GM19043 (cell line): ENCODE measurements around the gene PRKCB.
"Not testable (repeated sequence)": the region's sequence is repeated elsewhere in the genome, so short reads cannot be mapped to it uniquely, and the experiment has no call there.

Experiments
- ATAC-seq: cut with Tn5 transposase; IDR thresholded peaks from one replicate; pipeline ENCODE4 v1.9.1; 2021; ENCODE audit warnings: low read depth; ENCODE audit not compliant: unreplicated experiment

PRKCB gene

DNA sequence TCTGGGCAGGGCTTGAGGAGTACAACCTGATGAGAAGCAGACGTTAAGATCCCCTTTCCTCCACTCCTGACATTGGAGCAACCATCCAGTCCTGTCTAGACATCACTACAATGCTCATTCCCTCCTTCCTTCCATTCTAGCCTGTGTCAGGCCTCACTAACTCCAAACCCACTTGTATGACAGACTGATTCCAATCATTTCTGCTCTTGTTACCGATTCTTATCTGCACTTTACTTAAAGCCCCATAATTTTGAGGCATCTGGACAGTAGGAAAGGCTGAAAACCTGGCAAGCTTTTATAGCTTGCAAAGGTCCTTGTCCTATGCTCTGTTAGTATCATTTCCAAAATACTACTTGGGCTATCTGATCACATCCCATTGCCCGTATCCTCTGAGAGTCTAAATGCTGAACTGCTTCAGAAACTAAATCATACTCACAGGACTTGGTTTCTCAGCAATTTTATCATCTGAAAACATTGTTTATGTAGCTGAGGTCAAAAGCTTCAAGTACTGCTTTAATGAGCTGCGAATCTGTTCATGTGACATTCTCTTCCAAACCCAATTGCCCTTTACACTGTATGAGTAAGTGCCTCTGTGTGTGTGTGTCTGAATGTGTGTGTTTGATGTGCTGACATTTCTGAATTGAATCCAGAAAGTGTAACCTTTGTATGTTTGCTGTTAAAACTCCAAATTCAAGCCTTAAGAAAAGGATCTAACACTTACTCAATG is 363.2 kb downstream of the PRKCB start:
- no peak for ATAC-seq

DNA sequence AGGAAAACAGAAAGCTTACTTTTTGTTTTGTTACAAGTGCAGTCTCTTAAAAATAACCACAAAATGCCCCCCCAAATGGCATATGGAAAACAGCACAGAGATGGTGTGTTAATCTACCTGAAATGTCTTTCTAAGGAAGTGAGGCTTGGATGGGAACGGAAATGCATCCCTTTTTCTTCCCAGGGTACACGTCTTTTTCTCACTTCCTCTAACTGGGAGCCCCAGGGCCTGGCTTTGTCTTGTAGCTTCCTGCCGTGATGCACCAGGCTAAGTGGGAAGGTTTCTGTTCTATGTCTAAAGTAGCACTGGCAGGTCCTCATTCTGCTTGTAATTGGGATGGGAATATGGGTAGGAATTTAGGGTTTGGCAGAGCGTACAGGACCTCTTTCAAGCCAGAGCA is 367.9 kb downstream of the PRKCB start:
- no peak for ATAC-seq

DNA sequence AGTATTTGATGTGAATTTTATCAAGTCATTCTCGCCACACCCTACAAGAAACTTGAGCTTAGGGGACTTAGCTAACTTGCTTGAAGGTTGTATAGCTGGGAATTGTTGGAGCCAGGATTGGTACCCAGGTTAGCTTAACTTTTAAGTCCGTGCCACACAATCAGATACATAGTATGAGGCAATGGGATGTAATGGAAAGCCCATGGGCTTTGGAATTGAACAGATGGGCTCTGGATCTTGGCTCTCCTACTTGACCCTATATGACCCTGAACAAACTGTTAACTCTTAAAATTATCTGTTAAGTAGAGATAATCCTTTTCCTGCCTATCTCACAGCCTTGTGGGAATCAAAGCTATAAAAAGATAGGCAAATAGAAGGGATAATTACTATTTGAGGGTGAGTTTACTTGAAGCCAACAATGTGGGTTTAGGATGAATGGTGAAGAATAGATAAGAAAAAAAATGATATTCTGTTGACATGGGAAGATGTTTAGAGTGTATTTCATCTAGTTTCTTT is 368.4 kb downstream of the PRKCB start:
- ATAC-seq: no peak

DNA sequence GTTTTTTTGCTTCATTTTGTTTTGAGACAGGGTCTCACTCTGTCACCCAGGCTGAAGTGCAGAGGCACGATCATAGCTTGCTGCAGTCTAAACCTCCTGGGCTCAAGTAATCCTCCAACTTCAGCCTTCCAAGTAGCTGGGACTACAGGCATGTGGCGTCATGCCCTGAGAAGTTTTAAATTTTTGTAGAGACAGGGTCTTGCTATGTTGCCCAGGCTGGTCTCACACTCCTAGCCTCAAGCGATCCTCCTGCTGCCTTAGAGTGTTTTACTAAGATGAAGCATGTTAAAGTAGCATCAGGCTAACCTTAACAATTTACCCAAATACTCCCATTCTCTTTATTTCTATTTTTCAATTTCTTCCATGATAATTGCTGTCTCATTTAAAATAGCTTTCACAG is 371.1 kb downstream of the PRKCB start:
- no peak for ATAC-seq

DNA sequence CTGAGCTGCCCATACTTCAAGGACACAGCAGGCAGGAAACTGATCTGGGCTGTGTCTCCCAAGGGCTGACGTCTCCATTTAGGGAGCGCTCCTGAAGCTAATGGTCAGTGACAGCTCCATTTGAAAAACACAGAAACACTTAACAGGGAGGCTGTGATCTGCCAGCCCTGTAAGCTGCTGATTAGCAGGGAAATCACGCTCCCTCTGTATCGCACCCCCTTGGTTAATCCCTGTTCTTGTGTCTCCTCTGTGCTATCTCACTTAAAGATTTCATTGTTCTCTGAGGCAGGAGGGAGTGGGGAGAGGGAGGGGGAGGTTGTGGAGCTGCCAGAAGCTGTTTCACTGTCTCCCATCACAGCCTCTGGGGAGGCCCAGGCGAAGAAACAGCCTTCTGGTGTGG is 372.9 kb downstream of the PRKCB start:
- no peak for ATAC-seq

DNA sequence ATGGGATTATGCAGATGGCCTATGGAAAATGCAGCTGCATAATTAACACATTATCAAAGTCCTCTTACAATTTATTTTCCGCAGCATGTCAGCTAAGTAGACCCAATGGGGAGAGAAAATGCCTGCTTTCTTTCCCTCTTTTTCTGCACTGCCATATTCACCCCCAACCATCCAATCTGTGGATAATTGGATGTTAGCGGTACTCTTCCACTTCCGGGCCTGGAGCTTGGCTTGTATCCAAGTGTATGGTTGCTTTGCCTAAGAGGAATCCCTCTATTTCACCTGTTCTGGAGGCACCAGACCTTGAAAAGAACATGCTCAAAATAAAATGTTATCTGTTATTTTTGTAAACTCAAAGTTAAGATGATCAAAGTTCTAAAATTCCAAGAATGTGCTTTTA is 379.2 kb downstream of the PRKCB start:
- ATAC-seq: no peak

DNA sequence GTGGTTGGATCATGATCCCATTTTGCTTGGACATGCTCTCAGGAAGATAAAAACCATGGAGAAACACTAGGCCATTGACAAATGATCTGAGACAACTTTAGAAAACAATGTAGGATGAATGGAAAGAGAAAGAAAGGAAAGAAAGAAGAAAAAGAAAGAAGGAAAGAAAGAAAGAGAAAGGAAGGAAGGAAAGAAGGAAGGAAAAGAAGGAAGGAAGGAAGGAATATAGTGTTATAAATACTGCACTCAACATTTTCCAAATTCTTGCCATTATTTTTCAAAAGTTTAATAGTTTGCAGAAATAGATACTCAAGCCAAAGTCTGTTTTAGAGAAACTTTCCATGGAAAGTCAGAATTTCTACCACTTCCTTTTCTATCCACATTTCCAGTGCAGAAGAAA is 381.2 kb downstream of the PRKCB start:
- ATAC-seq: no peak

DNA sequence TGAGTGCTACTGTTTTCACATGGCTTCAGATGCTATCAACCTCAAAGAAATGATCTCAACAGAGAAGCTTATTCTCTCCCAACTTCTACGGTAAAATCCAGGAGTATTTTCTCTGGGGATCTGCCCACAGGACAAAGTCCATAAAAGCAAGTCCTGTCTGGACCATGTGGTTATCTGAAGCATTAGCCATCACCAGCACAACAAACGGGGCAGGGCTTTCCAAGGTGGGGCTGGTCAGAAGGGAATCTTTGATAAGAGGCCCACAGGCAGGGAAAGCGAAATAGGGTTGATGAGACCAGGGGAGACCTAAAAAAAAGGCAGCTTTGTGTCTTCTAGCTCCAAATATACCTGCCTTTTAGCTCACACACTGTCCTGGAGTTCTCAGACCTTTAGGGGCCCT is 381.7 kb downstream of the PRKCB start:
- no peak for ATAC-seq

DNA sequence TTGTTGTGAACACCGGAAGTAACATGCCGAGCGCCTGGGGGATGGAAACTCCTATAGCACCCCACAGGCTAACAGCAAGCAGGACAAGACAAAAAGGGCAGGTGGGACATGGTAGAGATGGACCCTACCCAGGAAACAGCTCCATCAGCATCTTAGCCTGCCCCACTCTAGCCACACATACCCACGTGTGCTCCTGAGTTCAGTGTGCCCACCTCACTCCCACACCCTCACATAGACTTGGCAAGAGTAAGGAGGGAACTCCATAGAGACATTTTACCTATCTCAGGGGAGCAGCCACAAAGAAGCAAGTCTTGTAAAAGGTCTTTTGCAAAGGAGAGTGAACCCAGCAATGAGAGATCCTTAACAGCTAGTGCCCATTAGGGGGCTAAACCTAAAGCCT is 382.5 kb downstream of the PRKCB start:
- ATAC-seq: no peak

DNA sequence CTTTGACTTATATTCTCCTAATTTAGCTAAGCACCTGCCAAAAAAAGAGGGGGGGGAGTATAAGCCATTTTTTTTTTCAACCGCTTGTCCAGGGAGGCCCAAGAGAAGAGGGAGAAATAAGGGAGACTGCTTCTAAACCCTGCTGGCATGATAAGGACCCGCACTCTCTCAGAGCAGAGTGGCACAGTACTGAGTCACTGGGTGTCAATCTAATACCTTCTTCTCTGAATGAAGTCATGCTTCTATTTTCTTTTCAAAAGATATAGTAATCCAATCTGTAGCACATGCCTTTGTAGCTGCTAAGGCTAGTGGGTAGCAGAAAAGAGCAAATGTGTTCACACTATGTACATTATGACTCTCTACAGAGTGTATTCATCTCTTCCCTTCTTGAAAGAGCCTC is 385.4 kb downstream of the PRKCB start:
- ATAC-seq: no peak

DNA sequence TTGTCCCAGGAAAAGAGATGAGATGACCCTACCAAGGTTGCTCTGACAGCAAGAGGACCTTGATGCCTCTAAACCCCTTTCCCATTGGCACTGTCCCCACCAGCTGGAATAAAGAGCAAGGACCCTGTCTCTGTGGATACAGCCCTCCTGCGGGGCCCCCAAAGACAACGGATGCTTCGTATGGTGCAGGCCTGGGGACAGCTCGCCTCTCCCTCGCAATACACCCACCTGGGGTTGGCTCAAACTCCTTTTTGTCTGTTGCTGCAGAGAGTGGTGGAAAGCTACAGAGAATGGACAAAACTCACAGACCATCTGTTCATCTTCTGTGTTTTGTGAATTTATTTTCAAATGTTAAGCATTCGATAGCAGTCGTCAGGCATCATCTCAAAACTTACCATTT is 392.7 kb downstream of the PRKCB start:
- ATAC-seq: no peak

DNA sequence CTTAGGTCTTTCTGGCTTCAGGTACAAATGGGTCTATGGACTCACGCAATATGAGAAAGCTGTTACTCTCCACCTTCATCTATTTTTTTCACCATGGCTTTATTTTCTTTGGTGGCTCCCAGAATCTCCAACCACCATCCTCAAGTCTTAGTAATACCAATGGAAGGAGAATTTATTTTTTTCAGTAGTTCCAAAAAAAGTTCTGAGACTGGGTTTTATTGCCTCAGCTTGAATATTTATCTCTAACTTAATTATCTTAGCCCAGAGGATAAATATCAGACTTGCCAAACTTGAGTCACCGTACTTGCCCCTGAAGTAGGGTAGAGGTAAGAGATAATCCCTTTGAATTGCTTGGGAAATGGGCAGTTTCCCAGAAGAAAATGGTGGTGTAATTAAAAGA is 397.2 kb downstream of the PRKCB start:
- ATAC-seq: no peak

DNA sequence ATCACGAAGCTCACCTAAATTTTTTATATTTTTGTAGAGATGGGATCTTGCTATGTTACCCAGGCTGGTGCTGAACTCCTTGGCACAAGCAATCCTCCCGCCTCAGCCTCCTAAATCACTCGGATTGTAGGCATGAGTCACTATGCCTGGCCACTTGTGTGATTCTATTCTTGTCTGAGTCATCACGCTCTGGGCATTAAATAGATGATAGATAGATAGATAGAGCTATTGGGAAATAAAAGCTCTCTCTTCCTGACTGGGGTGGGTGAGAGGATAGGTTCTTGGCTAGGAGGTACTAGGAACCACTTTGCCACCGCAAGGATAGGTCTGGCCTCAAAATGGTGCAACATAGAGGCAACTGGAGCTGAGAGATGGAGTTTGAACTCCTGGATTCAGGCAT is 399.0 kb downstream of the PRKCB start:
- ATAC-seq: no peak

DNA sequence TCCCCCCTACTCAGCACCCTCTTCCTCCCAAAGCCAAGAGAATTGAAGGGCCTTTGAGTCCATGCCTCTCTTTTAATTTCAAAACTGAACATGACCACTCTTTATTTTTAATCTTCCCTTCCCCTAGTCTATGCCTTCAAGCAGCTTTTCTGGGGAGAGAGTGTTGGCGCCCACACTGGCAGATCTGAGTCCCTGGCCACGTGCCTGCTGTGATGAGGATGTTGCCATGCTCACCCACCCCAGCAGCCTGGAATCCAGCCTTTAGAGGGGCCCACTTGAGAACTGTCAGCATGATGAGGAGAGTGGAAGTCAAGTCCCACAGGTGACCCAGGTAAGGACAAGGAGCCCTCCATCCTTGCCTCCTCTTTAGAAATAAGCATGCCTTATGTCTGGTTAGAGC is 400.0 kb downstream of the PRKCB start:
- ATAC-seq: no peak

DNA sequence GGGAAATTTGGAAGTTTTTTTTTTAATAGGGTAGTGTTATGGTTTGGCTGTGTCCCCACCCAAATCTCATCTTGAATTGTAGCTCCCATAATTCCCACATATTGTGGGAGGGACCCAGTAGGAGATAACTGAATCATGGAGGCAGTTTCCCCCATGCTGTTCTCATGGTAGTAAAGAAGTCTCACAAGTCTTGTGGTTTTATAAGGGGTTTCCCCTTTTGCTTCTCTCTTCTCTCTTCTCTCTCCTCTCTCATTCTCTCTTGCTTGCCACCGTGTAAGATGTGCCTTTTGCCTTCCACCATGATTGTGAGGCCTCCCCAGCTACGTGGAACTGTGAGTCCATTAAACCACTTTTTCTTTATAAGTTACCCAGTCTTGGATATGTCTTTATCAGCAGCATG is 403.1 kb downstream of the PRKCB start:
- ATAC-seq: not testable (repeated sequence)

DNA sequence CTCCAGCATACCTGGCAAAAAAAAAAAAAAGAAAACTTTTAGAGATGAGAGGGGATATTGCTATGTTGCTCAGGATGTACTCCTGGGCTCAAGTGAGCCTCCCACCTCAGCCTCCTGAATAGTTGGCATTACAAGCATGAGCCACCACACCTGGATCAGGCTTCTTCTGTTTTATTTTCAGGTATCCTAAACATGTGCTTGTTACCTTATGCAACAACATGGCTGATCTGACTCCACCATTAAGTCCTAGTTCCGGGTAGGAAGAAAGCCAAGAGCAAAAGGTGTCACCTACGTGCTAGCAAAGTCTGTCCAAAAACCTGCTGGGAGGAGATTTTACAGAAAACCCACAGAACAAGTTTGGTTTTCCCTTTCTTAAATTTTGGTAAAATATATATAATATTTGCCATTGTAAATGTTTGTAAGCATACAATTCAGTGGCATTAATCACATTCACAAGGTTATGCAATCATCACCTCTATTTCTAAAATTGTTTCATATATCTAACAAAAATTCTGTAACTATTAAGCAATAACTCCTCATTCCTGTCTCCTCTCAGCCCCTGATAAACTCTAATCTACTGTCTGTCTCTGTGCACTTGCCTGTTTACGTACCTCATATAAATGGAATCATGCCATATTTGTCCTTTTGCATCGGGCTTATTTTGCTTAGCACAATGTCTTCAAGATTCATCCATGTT is 411.3 kb downstream of the PRKCB start:
- no peak for ATAC-seq

DNA sequence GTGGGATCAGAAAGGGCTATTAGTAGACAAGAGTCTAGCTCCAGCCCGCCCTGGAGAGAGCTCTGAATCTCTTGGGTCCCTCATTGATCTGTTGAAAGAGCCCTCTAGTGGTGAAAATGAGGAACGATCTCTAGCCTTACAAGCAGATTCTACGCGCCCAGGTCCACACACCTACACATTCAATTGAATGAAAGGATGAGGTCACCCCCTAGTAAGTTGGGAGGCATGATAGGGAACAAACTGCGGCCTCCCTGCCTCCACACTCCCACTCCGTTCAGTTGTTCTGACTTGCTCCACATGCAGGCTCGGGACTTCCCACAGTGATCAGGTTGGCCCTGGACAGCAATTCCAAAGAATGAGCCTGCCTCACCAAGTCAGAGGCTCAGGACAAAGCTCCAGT is 417.4 kb downstream of the PRKCB start:
- ATAC-seq: peak; percentile 63

DNA sequence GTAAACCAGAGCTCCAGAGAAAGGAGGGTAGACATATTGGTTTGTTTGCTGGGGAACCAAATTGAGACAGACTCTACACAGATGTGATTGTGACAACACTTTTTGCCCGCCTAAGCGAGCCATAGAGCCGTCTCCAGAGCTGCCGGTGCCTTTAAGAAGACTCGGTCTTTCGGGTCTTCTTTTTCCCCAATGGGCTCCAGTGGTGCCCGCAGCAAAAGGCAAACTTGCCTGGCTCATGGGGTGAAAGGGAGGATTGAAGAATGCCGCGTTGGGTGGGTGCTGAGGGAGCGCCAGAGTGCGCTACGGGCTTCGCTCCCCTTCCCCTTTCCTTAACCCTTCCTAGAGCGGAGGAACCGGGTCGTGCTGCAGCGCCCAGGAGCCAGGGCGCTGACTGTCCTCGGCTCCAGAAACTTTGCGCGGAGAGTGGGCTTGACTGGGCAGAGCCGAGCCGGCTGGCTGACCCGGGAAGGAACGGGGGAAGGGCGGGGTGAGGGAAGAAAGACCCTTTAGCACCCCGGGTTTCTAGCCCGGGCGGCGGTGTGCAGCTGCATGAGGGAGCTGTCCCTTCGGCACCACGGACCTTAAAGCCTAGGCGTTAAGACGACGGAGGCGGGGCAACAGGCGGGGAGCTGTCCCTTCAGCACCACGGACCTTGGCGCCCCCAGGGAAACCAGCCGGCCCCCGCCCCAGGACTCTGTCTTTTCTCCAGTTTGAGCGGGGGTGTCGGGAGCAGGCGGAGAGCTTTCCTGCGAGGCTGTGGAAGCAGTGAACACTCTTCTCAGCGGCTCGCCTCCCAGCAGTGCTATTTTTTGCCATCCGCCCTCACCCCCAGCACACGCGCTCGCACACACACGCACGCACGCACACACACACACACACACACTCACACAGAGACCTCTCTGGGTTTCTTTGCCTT is 419.9 kb downstream of the PRKCB start, which contains the start of gene CACNG3:
CACNG3 (plus strand) TSS at position 880 of the 916 bp plus-strand sequence. CDS start 420 bp downstream, outside the sequence.
- ATAC-seq: no peak

DNA sequence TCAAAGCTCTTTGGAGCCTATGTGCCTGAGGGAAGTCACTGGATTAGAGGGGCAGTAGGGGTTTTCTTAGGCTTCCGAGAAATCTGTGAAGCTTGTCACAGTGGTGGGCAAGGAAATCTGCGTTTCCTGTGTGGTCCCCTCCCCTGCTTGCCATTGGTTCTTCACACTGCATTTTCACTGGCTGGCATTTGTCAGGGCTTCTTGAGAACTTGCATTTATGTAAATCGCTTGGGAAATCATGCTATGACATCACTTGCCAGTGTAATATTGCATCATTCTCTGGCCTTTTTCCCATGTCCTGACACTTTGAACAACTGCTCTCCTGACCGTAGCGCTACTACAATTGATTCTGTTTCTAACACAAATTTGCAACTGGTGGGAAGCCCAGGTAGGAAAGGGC is 422.2 kb downstream of the PRKCB start:
- no peak for ATAC-seq

DNA sequence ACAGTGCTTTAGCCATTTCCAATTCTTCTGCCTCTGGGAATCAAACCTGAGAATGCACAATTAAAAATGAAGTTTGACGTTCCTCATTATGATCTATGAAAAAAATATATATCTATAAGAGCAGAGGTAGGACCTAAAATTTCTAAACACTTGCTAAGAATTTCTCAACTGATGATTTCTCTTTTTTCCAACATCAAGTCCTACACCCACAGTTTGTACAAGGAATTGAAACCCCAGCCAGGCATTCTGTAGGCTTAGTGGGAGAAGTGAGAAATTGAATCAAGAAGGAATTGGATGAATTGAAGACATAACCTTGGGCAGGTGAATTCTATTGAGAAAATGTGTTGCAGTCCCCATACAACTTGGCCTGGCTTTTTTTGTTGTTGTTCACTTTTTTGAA is 423.0 kb downstream of the PRKCB start:
- ATAC-seq: no peak

DNA sequence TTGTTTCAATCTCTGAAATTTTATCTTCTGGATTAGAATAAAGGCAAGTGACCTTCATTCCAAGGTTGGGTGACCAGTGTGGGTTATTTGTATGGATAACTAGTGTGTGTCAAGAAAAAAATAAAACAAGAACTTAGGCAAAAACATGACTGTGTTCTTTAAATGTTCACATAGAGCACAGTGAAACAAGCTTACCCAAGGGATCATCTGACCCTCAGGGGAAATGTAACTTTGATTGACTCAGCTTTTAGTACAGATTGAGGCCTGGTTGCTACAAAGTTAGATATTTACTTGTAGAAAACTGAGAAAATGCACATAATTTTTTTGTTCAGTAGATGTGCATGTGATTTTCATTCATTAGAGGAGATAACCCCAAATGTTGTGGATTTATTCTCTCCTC is 427.0 kb downstream of the PRKCB start:
- ATAC-seq: no peak
